Measurements from ENCODE around the gene IGFBP2.

DNA sequence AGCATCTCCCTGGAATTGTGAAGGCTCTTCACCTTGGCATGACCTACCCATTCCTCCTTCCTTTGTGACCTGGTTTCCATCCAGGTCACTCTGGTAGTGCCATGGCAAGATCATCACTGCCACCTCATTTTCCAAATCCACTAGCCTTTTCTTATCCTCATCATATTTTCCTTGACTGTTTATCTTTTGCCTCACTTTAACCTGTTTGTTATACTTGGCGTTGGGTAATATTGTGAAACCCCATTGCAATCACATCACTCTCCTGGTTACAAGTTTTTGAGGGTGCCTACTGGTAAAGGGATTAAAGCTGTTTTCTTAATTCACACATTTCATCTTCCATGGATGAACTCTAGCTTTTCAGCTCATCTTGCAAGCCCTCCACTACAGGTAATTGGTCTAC, 39.1 kb upstream of the IGFBP2 start:
- no peak for TF ChIP-seq BHLHE40 (IDR thresholded peaks at IDR 0.05; ENCODE audit: borderline replicate concordance)
- no peak for TF ChIP-seq L3MBTL2 (conservative IDR thresholded peaks at IDR 0.05)
- TF ChIP-seq FOXM1 (IDR thresholded peaks at IDR 0.05; ENCODE audit: borderline replicate concordance), result no peak
- TF ChIP-seq FOXK2 (IDR thresholded peaks at IDR 0.05), result no peak
- no peak for TF ChIP-seq FOXA1 (IDR thresholded peaks at IDR 0.05)
- no peak for TF ChIP-seq ARNT (IDR thresholded peaks at IDR 0.05)
- no peak for TF ChIP-seq NFRKB (IDR thresholded peaks at IDR 0.05)
- no peak for TF ChIP-seq SP1 (IDR thresholded peaks at IDR 0.05)
- TF ChIP-seq LEF1 (IDR thresholded peaks at IDR 0.05; ENCODE audit: borderline replicate concordance), result no peak

Data from HEK293T (cell line).